Calu3 (cell line): Measurements from ENCODE around the gene IL1RN. TPM values are rescaled to one million over a fixed set of nuclear protein-coding genes. Genes with fewer than 3 reads are reported as not detected.

Source experiments
- BruUV-seq: library from RNA; stranded (reverse); fragments of 400-500 nt; replicated peaks from 2 replicates; lab custom pipeline; 2021; lab: Mats Ljungman, UMichigan
- CTCF ChIA-PET: fragments of 300-600 bp; sonication (Branson Sonifier 250); formaldehyde crosslinking; loops from one replicate; lab custom pipeline; 2022; ENCODE audit warnings: antibody characterized with exemption; lab: Charles Lee
- DNase-seq: peaks from one replicate; pipeline ENCODE4 v3.0.0; 2022
- H3K27ac Mint-ChIP-seq: one replicate; pipeline ENCODE4 v1.8.0; 2022; ENCODE audit warnings: mixed read lengths; ENCODE audit not compliant: unreplicated experiment
- H3K27me3 Mint-ChIP-seq: one replicate; pipeline ENCODE4 v1.8.0; 2022; ENCODE audit warnings: mixed read lengths; ENCODE audit not compliant: unreplicated experiment
- H3K36me3 Mint-ChIP-seq: one replicate; pipeline ENCODE4 v1.8.0; 2022; ENCODE audit warnings: mild to moderate bottlenecking, moderate library complexity, mixed read lengths; ENCODE audit not compliant: insufficient read depth, unreplicated experiment
- H3K4me1 Mint-ChIP-seq: one replicate; pipeline ENCODE4 v1.8.0; 2022; ENCODE audit warnings: mild to moderate bottlenecking, low read depth, mixed read lengths; ENCODE audit not compliant: unreplicated experiment
- H3K4me3 Mint-ChIP-seq: one replicate; pipeline ENCODE4 v1.8.0; 2022; ENCODE audit warnings: mild to moderate bottlenecking, low read depth, moderate library complexity, mixed read lengths; ENCODE audit not compliant: unreplicated experiment
- H3K9me3 Mint-ChIP-seq: one replicate; pipeline ENCODE4 v1.8.0; 2022; ENCODE audit warnings: low read depth, mixed read lengths; ENCODE audit not compliant: unreplicated experiment
- intact Hi-C: fragments of 100-400 bp; cut with micrococcal nuclease; formaldehyde crosslinking; loops from one replicate; pipeline ENCODE4 v1.10.0; 2022; ENCODE audit not compliant: unreplicated experiment
- total RNA-seq: library from RNA; stranded (reverse); gene quantifications from 2 replicates; pipeline ENCODE4 v1.2.3, GENCODE V29; 2022
- TF ChIP-seq, protein P1 (sequence below): fragments of 200-600 bp; IDR thresholded peaks from one replicate; pipeline ENCODE4 v1.8.0; 2022; ENCODE audit warnings: antibody characterized with exemption; ENCODE audit not compliant: unreplicated experiment

The IL1RN gene
- total RNA-seq, 1 experiment from 2014 or later, result 19.4 TPM

DNA sequence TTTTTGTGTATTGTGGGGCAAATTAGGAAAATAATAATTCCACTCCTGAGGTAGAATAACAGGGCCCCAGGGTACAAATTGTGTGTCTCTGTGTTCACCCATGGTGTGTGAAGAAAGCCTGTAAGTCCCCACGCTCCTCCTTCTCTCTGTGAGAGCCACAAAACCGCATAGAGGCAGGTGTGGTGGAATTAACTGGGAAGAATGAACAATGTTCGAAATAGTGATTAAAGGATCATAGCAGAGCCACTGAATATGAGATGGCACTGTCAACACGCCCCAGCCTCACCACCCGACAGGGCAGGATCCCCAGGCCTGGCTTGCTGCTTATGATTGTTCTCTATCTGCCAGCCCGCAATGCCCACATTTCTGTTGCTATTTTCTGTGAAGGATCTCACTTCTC is 14.1 kb downstream of the IL1RN start:
- H3K36me3 Mint-ChIP-seq, result no peaks in the 10 kb centered on the region
- no peak overlapping the region for H3K27ac Mint-ChIP-seq
- H3K4me3 Mint-ChIP-seq, result no peak overlapping the region
- DNase-seq, result no peak
- no peaks in the 10 kb centered on the region for H3K9me3 Mint-ChIP-seq
- intact Hi-C loops, result no loop called here
- TF ChIP-seq, protein P1, sequence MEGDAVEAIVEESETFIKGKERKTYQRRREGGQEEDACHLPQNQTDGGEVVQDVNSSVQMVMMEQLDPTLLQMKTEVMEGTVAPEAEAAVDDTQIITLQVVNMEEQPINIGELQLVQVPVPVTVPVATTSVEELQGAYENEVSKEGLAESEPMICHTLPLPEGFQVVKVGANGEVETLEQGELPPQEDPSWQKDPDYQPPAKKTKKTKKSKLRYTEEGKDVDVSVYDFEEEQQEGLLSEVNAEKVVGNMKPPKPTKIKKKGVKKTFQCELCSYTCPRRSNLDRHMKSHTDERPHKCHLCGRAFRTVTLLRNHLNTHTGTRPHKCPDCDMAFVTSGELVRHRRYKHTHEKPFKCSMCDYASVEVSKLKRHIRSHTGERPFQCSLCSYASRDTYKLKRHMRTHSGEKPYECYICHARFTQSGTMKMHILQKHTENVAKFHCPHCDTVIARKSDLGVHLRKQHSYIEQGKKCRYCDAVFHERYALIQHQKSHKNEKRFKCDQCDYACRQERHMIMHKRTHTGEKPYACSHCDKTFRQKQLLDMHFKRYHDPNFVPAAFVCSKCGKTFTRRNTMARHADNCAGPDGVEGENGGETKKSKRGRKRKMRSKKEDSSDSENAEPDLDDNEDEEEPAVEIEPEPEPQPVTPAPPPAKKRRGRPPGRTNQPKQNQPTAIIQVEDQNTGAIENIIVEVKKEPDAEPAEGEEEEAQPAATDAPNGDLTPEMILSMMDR, result no peak
- H3K4me1 Mint-ChIP-seq, result peaks cover 20% of the 10 kb centered on the region
- CTCF ChIA-PET, result interaction anchor here (0.5 to 1.2 kb wide), 3 partner anchors 61 to 244 kb away, joined by 3 to 7 read pairs (median 7); no protein-coding TSS in a partner anchor
- no peaks in the 10 kb centered on the region for H3K27me3 Mint-ChIP-seq
- BruUV-seq, result no TSS peak

DNA sequence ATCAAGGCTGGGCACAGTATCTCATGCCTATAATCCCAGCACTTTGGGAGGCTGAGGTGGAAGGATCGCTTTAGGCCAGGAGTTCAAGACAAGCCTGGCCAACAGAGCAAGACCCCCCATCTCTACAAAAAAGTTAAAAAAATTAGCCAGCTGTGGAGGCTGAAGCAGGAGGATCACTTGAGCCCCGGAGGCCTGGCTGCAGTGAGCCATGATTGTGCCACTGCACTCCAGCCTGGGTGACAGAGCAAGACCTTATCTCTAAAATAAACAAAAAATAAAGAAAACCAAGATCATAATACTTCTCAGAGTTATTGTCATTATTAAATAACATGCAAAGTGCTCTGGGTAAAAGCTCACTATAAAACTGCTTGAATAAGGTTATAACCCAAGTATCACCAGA is 14.9 kb downstream of the IL1RN start:
- no peak overlapping the region for H3K27ac Mint-ChIP-seq
- intact Hi-C loops, result no loop called here
- CTCF ChIA-PET, result interaction anchor here (1.2 kb wide), 1 partner anchor 62 kb away, joined by 3 read pairs; no protein-coding TSS in a partner anchor
- H3K36me3 Mint-ChIP-seq, result no peaks in the 10 kb centered on the region
- peaks cover 12% of the 10 kb centered on the region for H3K4me1 Mint-ChIP-seq
- H3K4me3 Mint-ChIP-seq, result no peak overlapping the region
- no peaks in the 10 kb centered on the region for H3K9me3 Mint-ChIP-seq
- no peaks in the 10 kb centered on the region for H3K27me3 Mint-ChIP-seq
- no TSS peak for BruUV-seq
- DNase-seq, result no peak
- TF ChIP-seq, protein P1, result no peak

DNA sequence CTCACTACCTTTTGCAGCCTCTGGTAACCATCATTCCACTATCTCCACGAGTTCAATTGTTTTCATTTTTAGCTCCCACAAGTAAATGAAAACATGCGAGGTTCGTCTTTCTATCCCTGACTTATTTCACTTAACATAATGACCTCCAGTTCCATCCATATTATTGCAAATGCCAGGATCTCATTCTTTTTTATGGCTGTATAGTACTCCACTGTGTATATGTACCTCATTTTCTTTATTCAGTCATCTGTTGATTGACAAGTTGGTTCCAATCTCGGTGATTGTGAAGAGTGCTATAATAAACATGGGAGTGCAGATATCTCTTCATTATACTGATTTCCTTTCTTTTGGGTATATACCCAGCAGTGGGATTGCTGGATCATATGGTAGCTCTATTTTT is 16.9 kb downstream of the IL1RN start:
- Mint-ChIP-seq H3K9me3 (no peaks in the 10 kb centered on the region), H3K27ac (no peak overlapping the region), H3K36me3 (peaks cover 4% of the 10 kb centered on the region), H3K27me3 (no peaks in the 10 kb centered on the region), H3K4me1 (no peaks in the 10 kb centered on the region), H3K4me3 (no peak overlapping the region)
- intact Hi-C loops, result no loop called here
- TF ChIP-seq, protein P1, result no peak
- no TSS peak for BruUV-seq
- DNase-seq, result no peak
- CTCF ChIA-PET, result no interaction called here

DNA sequence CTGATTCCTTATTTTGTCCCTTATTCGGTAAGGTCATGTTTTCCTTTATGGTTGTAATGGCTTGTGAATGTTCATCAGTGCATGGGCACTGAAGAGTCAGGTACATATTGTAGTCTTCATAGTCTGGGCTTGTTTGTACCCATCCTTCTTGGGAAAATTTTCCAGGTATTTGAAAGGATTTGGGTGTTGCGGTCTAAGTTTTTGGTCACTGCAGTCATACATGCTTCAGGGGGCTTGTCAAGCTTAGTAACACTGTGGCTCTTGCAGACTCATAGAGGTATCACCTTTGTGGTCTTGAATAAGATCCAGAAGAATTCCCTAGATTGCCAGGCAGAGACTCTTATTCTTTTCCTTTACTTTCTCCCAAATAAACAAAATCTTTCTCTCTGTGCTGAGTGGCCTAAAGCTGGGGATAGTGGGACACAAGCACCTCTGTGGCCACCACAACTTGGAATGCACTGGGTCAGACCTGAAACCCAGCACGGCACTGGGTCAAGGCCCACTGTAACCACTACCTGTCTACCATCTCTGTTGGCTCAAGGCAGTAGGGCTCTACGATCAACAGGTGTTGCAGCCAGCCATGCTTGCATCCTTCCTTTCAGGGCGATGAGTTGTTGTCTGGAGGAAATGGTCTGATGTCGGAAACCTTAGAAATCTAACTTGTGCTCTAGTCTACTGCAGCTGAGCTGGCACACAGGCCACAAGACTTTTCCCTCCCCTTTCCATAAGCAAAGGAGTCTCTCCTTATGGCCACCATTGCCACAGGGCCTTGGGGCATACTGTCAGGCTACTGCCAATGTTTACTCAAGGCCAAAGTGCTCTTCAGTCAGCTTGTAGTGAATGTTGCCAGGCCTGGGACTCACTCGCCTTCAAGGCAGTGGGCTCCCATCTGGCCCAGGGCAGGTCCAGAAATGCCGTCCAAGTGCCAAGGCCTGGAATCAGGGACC is 21.5 kb downstream of the IL1RN start:
- Mint-ChIP-seq H3K9me3 (no peaks in the 10 kb centered on the region), H3K36me3 (peaks cover 4% of the 10 kb centered on the region), H3K4me1 (no peaks in the 10 kb centered on the region), H3K27ac (no peak overlapping the region), H3K4me3 (no peak overlapping the region), H3K27me3 (no peaks in the 10 kb centered on the region)
- TF ChIP-seq, protein P1, result no peak
- no TSS peak for BruUV-seq
- CTCF ChIA-PET, result no interaction called here
- intact Hi-C loops, result no loop called here
- DNase-seq, result no peak
